BE2C (cell line): ENCODE data around the gene TNFRSF8.

Experiments
- DNase-seq: peaks from one replicate; pipeline ENCODE4 v3.0.0-alpha.2; 2020
- H3K27me3 ChIP-seq: fragments of 250-450 bp; sonication (Bioruptor Pico); 2 replicates; pipeline ENCODE4 v1.5.1; 2020; ENCODE audit warnings: mild to moderate bottlenecking
- H3K36me3 ChIP-seq: fragments of 250-450 bp; sonication (Bioruptor Pico); 2 replicates; pipeline ENCODE4 v1.5.1; 2020; ENCODE audit warnings: mild to moderate bottlenecking
- H3K4me1 ChIP-seq: fragments of 250-450 bp; sonication (Bioruptor Pico); 2 replicates; pipeline ENCODE4 v1.5.1; 2020
- H3K4me3 ChIP-seq: 2 replicates; pipeline ENCODE4 v1.5.1; 2011; ENCODE audit warnings: low read depth, low read length
- H3K9me3 ChIP-seq: fragments of 250-450 bp; sonication (Bioruptor Pico); 2 replicates; pipeline ENCODE4 v1.5.1; 2020
- TF ChIP-seq, protein P1 (sequence below): IDR thresholded peaks from 2 replicates; pipeline ENCODE4 v1.5.1; 2012; ENCODE audit warnings: mild to moderate bottlenecking, low read depth, low read length

Gene TNFRSF8

DNA sequence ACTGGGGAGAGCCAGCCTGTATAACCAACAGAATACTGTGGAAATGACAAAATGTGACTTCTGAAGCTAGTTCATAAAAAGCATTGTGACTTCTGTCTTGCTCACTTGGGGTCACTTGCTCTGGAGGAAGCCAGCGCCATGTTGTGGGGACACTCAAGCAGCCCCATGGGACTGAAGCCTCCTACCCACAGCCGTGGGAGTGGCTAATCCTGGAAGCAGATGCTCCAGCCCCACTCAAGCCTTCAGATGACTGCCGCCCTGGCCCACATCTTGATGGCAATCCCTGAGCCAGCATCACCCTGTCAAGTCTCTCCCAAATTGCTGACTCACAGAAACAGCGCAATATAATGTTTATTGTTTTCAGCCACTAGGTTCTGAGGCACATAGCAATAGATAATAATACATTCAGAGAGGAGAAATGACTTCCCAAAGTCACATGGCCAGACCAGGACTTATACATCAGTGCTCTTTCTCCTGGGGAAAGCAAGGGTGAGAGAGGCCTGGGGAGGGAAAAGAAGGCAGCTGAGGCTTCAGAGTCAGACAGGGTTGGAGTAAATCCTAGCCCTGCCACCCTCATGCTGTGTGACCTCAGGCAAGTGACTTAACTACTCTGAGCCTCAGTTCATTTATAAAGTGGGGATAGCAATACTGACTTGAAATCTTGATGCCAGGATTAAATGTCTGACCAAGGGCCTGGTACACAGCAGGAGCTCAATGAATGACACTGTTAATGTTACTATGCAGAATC is 5.0 kb upstream of the TNFRSF8 start:
- no peak for DNase-seq
- H3K4me1 ChIP-seq = no peaks in the 10 kb centered on the region
- no peak overlapping the region for H3K4me3 ChIP-seq
- H3K36me3 ChIP-seq = no peaks in the 10 kb centered on the region
- H3K27me3 ChIP-seq = peaks cover 3% of the 10 kb centered on the region
- no peaks in the 10 kb centered on the region for H3K9me3 ChIP-seq
- TF ChIP-seq, protein P1, sequence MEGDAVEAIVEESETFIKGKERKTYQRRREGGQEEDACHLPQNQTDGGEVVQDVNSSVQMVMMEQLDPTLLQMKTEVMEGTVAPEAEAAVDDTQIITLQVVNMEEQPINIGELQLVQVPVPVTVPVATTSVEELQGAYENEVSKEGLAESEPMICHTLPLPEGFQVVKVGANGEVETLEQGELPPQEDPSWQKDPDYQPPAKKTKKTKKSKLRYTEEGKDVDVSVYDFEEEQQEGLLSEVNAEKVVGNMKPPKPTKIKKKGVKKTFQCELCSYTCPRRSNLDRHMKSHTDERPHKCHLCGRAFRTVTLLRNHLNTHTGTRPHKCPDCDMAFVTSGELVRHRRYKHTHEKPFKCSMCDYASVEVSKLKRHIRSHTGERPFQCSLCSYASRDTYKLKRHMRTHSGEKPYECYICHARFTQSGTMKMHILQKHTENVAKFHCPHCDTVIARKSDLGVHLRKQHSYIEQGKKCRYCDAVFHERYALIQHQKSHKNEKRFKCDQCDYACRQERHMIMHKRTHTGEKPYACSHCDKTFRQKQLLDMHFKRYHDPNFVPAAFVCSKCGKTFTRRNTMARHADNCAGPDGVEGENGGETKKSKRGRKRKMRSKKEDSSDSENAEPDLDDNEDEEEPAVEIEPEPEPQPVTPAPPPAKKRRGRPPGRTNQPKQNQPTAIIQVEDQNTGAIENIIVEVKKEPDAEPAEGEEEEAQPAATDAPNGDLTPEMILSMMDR = no peak

GRCh38 chr1:12059226-12059625 is 3.9 kb upstream of the TNFRSF8 start:
- TF ChIP-seq, protein P1 = no peak
- H3K4me3 ChIP-seq = no peak overlapping the region
- H3K27me3 ChIP-seq = peaks cover 14% of the 10 kb centered on the region
- no peaks in the 10 kb centered on the region for H3K36me3 ChIP-seq
- no peak for DNase-seq
- H3K4me1 ChIP-seq = no peaks in the 10 kb centered on the region
- H3K9me3 ChIP-seq = no peaks in the 10 kb centered on the region

GRCh38 chr1:12059722-12060464 is 3.2 kb upstream of the TNFRSF8 start:
- Histone ChIP-seq H3K27me3 (peaks cover 19% of the 10 kb centered on the region), H3K36me3 (no peaks in the 10 kb centered on the region), H3K9me3 (no peaks in the 10 kb centered on the region), H3K4me1 (no peaks in the 10 kb centered on the region), H3K4me3 (no peak overlapping the region)
- no peak for DNase-seq
- TF ChIP-seq, protein P1 = no peak

DNA sequence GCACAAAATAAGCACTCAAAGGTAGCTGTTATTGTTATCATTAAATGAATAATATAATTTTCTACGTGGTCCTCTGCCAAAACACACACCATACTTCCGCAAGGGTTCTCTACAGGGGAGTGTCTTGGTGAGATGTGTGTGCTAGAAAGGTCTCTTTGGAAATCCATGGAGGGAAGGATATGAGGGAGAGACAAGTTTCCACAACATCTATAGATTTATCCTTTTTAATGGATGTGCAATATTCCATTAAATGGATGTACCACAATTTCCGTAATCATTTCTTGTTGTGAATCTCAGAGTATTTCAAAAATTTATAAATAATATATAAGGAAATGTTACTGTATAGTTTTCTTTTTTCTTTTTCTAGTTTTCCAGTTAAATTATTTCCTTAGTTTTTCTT is 2.6 kb upstream of the TNFRSF8 start:
- Histone ChIP-seq H3K27me3 (peaks cover 21% of the 10 kb centered on the region), H3K9me3 (no peaks in the 10 kb centered on the region), H3K4me1 (no peaks in the 10 kb centered on the region), H3K36me3 (no peaks in the 10 kb centered on the region), H3K4me3 (no peak overlapping the region)
- no peak for DNase-seq
- TF ChIP-seq, protein P1 = no peak

DNA sequence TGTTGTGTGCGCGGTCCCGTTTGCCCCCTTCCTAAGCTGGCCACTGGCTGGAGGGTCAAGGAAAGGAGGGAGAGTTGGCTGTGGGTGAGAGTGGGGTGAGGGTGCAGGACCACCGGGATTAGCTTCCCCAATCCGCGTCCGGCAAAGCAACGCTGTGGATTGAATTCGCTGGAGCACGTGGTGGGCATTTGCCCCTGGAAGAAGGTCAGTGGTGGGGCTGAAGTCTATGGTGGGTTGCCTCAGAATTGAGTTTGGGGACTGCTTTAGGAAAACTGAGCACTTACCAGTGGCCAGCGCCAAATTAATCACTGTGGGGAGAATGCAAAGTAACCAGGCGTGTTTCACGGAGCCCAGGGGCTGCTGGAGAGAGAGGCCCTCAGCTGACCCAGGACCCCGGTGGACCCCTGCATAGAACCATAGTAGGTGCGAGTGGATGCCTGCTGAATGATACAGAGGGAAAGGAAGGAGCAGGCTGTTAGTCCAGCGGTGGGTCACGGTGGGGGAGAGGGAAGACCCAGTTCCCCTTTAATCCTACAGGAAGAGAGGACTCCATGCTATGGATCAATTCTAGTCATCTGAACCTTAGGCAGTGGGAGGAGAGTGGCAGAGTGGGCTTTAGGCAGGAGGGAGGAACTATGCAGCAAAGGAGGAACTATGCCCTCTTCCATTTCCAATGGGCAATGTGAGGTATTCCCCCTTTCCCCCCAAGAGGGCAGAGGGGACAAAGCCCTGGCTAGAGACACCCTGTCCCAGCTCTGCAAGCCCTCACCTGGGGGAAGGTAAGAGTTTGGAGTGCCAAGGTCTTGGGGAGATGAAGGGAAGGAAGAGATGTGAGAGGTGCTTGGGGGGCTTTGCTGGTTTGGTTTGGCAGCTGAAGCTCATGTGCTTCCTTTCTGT is 1.2 kb downstream of the TNFRSF8 start:
- H3K4me1 ChIP-seq = no peaks in the 10 kb centered on the region
- H3K4me3 ChIP-seq = no peak overlapping the region
- H3K36me3 ChIP-seq = no peaks in the 10 kb centered on the region
- H3K27me3 ChIP-seq = peaks cover 27% of the 10 kb centered on the region
- TF ChIP-seq, protein P1 = no peak
- DNase-seq = no peak
- H3K9me3 ChIP-seq = no peaks in the 10 kb centered on the region
